IMR-90 (cell line): Measurements from ENCODE around the gene IDI2. TPM values are rescaled to one million over a fixed set of nuclear protein-coding genes. Genes with fewer than 3 reads are reported as not detected.

ENCODE experiments used
- ATAC-seq: fragments of 200-7000 bp; cut with Tn5 transposase; 2 replicates; pipeline ENCODE4 v1.9.1; 2020; ENCODE audit warnings: low read depth, mild to moderate bottlenecking, moderate library complexity
- BruUV-seq: library from RNA; stranded (reverse); fragments of 400-500 nt; replicated peaks from 2 replicates; lab custom pipeline; 2021; lab: Mats Ljungman, UMichigan
- CTCF ChIA-PET: fragments of 300-600 bp; formaldehyde crosslinking; extraction: SDS; loops from one replicate; lab custom pipeline; 2021; ENCODE audit warnings: antibody characterized with exemption; lab: Yijun Ruan, JAX
- POLR2A ChIA-PET: fragments of 300-600 bp; sonication (Branson Sonifier 250); formaldehyde crosslinking; loops from one replicate; lab custom pipeline; 2022; ENCODE audit warnings: antibody characterized with exemption; ENCODE audit not compliant: unreplicated experiment; lab: Charles Lee
- DNase-seq: peaks from one replicate; pipeline ENCODE4 v3.0.0; 2013
- H2AFZ ChIP-seq: replicated peaks from 2 replicates; pipeline ENCODE3; 2013; ENCODE audit warnings: low read length, mild to moderate bottlenecking; ENCODE audit not compliant: poor library complexity
- H2AK5ac ChIP-seq: 2 replicates; pipeline ENCODE4 v1.6.1; 2013; ENCODE audit warnings: low read depth, low read length, inconsistent platforms
- H2AK9ac ChIP-seq: replicated peaks from 2 replicates; pipeline ENCODE3; 2013; ENCODE audit warnings: mild to moderate bottlenecking, low read depth, low read length, moderate library complexity; ENCODE audit not compliant: poor library complexity
- H2BK120ac ChIP-seq: 2 replicates; pipeline ENCODE4 v1.6.1; 2013; ENCODE audit warnings: low read depth, low read length, inconsistent platforms
- H2BK15ac ChIP-seq: 3 replicates; pipeline ENCODE4 v1.6.1; 2013; ENCODE audit warnings: low read depth, low read length, inconsistent platforms
- H2BK20ac ChIP-seq: 2 replicates; pipeline ENCODE4 v1.6.1; 2013; ENCODE audit warnings: low read depth, mild to moderate bottlenecking, inconsistent platforms, low read length, moderate library complexity
- H2BK5ac ChIP-seq: 2 replicates; pipeline ENCODE4 v1.6.1; 2013; ENCODE audit warnings: mild to moderate bottlenecking, low read depth, low read length, inconsistent platforms; ENCODE audit not compliant: poor library complexity, severe bottlenecking
- H3K14ac ChIP-seq: replicated peaks from 2 replicates; pipeline ENCODE4 v1.6.1; 2013; ENCODE audit warnings: low read depth, low read length, inconsistent platforms
- H3K18ac ChIP-seq: 2 replicates; pipeline ENCODE4 v1.6.1; 2013; ENCODE audit warnings: low read depth, low read length, control low read depth
- H3K23ac ChIP-seq: 2 replicates; pipeline ENCODE4 v1.6.1; 2013; ENCODE audit warnings: low read depth, low read length, inconsistent platforms
- H3K27ac ChIP-seq: 2 replicates; pipeline ENCODE4 v1.5.1; 2013; ENCODE audit warnings: mild to moderate bottlenecking, control low read depth, low read length; ENCODE audit not compliant: insufficient read depth
- H3K27me3 ChIP-seq: 2 replicates; pipeline ENCODE4 v1.6.1; 2013; ENCODE audit warnings: low read length; ENCODE audit not compliant: control insufficient read depth, insufficient read depth
- H3K36me3 ChIP-seq: 2 replicates; pipeline ENCODE4 v1.6.1; 2013; ENCODE audit warnings: low read length, mixed read lengths; ENCODE audit not compliant: control insufficient read depth, insufficient read depth
- H3K4ac ChIP-seq: 2 replicates; pipeline ENCODE4 v1.6.1; 2013; ENCODE audit warnings: low read depth, low read length, inconsistent platforms
- H3K4me1 ChIP-seq: 2 replicates; pipeline ENCODE4 v1.6.1; 2013; ENCODE audit warnings: low read length, mixed read lengths; ENCODE audit not compliant: control insufficient read depth, insufficient read depth
- H3K4me2 ChIP-seq: 2 replicates; pipeline ENCODE4 v1.6.1; 2013; ENCODE audit warnings: low read depth, mild to moderate bottlenecking, control low read depth, low read length, moderate library complexity
- H3K4me3 ChIP-seq: 2 replicates; pipeline ENCODE4 v1.5.1; 2013; ENCODE audit warnings: low read depth, mild to moderate bottlenecking, control low read depth, low read length, moderate library complexity; ENCODE audit not compliant: insufficient read depth
- H3K56ac ChIP-seq: 2 replicates; pipeline ENCODE4 v1.6.1; 2013; ENCODE audit warnings: low read length, inconsistent platforms; ENCODE audit not compliant: insufficient read depth; ENCODE audit errors: extremely low read depth
- H3K79me1 ChIP-seq, 2 experiments: 2 replicates each; pipeline ENCODE4 v1.6.1; 2013; ENCODE audit warnings: low read length in 2 of 2, inconsistent platforms in 1 of 2, low read depth in 1 of 2
- H3K9ac ChIP-seq: 2 replicates; pipeline ENCODE4 v1.6.1; 2013; ENCODE audit warnings: low read depth, low read length, control low read depth
- H3K9me1 ChIP-seq: 2 replicates; pipeline ENCODE4 v1.6.1; 2013; ENCODE audit warnings: low read length, inconsistent platforms; ENCODE audit not compliant: insufficient read depth
- H3K9me3 ChIP-seq: 2 replicates; pipeline ENCODE4 v1.6.1; 2013; ENCODE audit warnings: low read length; ENCODE audit not compliant: control insufficient read depth, insufficient read depth
- H4K20me1 ChIP-seq: 2 replicates; pipeline ENCODE4 v1.6.1; 2013; ENCODE audit warnings: low read length, inconsistent platforms; ENCODE audit not compliant: insufficient read depth
- H4K5ac ChIP-seq: 2 replicates; pipeline ENCODE4 v1.6.1; 2013; ENCODE audit warnings: mild to moderate bottlenecking, low read depth, low read length, control low read depth
- H4K8ac ChIP-seq, 2 experiments: 2 replicates each; pipeline ENCODE4 v1.6.1; 2013; ENCODE audit warnings: low read depth in 2 of 2, low read length in 2 of 2, control low read depth in 1 of 2, inconsistent platforms in 1 of 2
- H4K91ac ChIP-seq: 2 replicates; pipeline ENCODE4 v1.6.1; 2013; ENCODE audit warnings: low read depth, low read length, inconsistent platforms; ENCODE audit not compliant: insufficient read depth
- BHLHE40 ChIP-seq: fragments of 150-350 bp; IDR thresholded peaks from 2 replicates; pipeline ENCODE4 v1.6.1; 2016; ENCODE audit warnings: mild to moderate bottlenecking, low read depth, low read length
- CEBPB ChIP-seq: IDR thresholded peaks from 2 replicates; pipeline ENCODE4 v1.6.1; 2012; ENCODE audit warnings: low read depth, low read length, improper control_type of control experiment
- CHD1 ChIP-seq: IDR thresholded peaks from 2 replicates; pipeline ENCODE4 v1.6.1; 2012; ENCODE audit warnings: low read depth, low read length, improper control_type of control experiment
- CTCF ChIP-seq: conservative IDR thresholded peaks from 2 replicates; pipeline ENCODE4 v1.5.1; 2012; ENCODE audit warnings: mild to moderate bottlenecking, low read depth, low read length, improper control_type of control experiment
- ELK1 ChIP-seq: fragments of 150-350 bp; IDR thresholded peaks from 2 replicates; pipeline ENCODE4 v1.6.1; 2016; ENCODE audit warnings: low read depth, mild to moderate bottlenecking, low read length, moderate library complexity, borderline replicate concordance
- FOS ChIP-seq: fragments of 150-350 bp; IDR thresholded peaks from 2 replicates; pipeline ENCODE4 v1.6.1; 2016; ENCODE audit warnings: low read depth, low read length
- MAFK ChIP-seq: IDR thresholded peaks from 2 replicates; pipeline ENCODE4 v1.6.1; 2012; ENCODE audit warnings: low read depth, low read length, improper control_type of control experiment
- MAZ ChIP-seq: IDR thresholded peaks from 2 replicates; pipeline ENCODE4 v1.6.1; 2012; ENCODE audit warnings: low read depth, mild to moderate bottlenecking, low read length, improper control_type of control experiment, moderate library complexity, borderline replicate concordance
- MXI1 ChIP-seq: IDR thresholded peaks from 2 replicates; pipeline ENCODE4 v1.6.1; 2012; ENCODE audit warnings: low read depth, mild to moderate bottlenecking, low read length, moderate library complexity, borderline replicate concordance
- NFE2L2 ChIP-seq: fragments of 150-350 bp; IDR thresholded peaks from 2 replicates; pipeline ENCODE4 v1.6.1; 2016; ENCODE audit warnings: low read depth, mild to moderate bottlenecking, low read length
- POLR2A ChIP-seq: IDR thresholded peaks from 2 replicates; pipeline ENCODE4 v1.6.1; 2012; ENCODE audit warnings: mild to moderate bottlenecking, low read depth, low read length
- RAD21 ChIP-seq: IDR thresholded peaks from 2 replicates; pipeline ENCODE4 v1.6.1; 2012; ENCODE audit warnings: low read length, improper control_type of control experiment
- RCOR1 ChIP-seq: IDR thresholded peaks from 2 replicates; pipeline ENCODE4 v1.6.1; 2012; ENCODE audit warnings: mild to moderate bottlenecking, low read length, improper control_type of control experiment; ENCODE audit not compliant: insufficient replicate concordance
- RFX5 ChIP-seq: IDR thresholded peaks from 2 replicates; pipeline ENCODE4 v1.8.0; 2012; ENCODE audit warnings: low read depth, mild to moderate bottlenecking, low read length, moderate library complexity
- SMC3 ChIP-seq: fragments of 150-350 bp; IDR thresholded peaks from 2 replicates; pipeline ENCODE4 v1.6.1; 2016; ENCODE audit warnings: low read depth, mild to moderate bottlenecking, antibody characterized with exemption, low read length, moderate library complexity
- whole genome bisulfite sequencing, 2 experiments: methylation state at CpG; one replicate each; pipeline versions ENCODE4 v1.1.5 to v1.1.7; 2013; ENCODE audit warnings: missing lambda C conversion rate in 2 of 2; ENCODE audit not compliant: insufficient read length in 1 of 2; ENCODE audit errors: extremely low coverage in 2 of 2; 5-methylcytosine and 5-hydroxymethylcytosine counted together
- dilution Hi-C: fragments of 300-500 bp; cut with HindIII; formaldehyde crosslinking; loops from one replicate; pipeline ENCODE4 v1.14.3; 2018; ENCODE audit warnings: low sequenced_read_pairs; ENCODE audit not compliant: unreplicated experiment
- in situ Hi-C: fragments of 300-500 bp; cut with MboI; formaldehyde crosslinking; loops from 3 replicates; pipeline ENCODE4 v1.14.3; 2019; ENCODE audit warnings: low sequenced_read_pairs, inconsistent platforms, mixed read lengths
- intact Hi-C: fragments of 100-400 bp; cut with micrococcal nuclease; formaldehyde crosslinking; loops from 2 replicates; pipeline ENCODE4 v1.10.0; 2022
- polyA plus RNA-seq, 3 experiments: library from polyadenylated mRNA; depleted of rRNA; stranded (reverse); fragments of >200 nt; gene quantifications; 2 replicates each; pipeline ENCODE4 v1.2.3, GENCODE V29; 2012; ENCODE audit warnings: low replicate concordance in 1 of 3
- total RNA-seq: library from RNA; depleted of rRNA; stranded (reverse); fragments of >200 nt; gene quantifications from 2 replicates; pipeline ENCODE4 v1.2.3, GENCODE V29; 2012

The IDI2 gene
- total and polyA plus RNA-seq, 2 of the 4 experiments (the other 2 are of a cell fraction): not detected

- Histone ChIP-seq H3K27me3 (no peaks in the 10 kb centered on the region), H2AK9ac (peak within 1 kb of the TSS; percentile 99), H3K79me1 (peaks cover 32 to 59% of the 10 kb centered on the region in 2 experiments), H4K20me1 (peaks cover 21% of the 10 kb centered on the region), H3K4me1 (peaks cover 2% of the 10 kb centered on the region), H2BK20ac (no peak within 1 kb of the TSS), H3K4ac (peak within 1 kb of the TSS; percentile 89), H3K56ac (peak within 1 kb of the TSS; percentile 26), H4K8ac (peak within 1 kb of the TSS; percentile 72 to 80), H3K27ac (peak within 1 kb of the TSS; percentile 98), H2AK5ac (peak within 1 kb of the TSS; percentile 71; the same call in 1 of the 2 replicates), H2BK5ac (peak within 1 kb of the TSS; percentile 97), H3K4me2 (peak within 1 kb of the TSS; percentile 95), H3K18ac (peak within 1 kb of the TSS; percentile 76; the same call in 1 of the 2 replicates), H4K5ac (peak within 1 kb of the TSS; percentile 77), H2BK15ac (no peak within 1 kb of the TSS), H3K9me1 (peaks cover 14% of the 10 kb centered on the region), H3K36me3 (peaks cover 4% of the 10 kb centered on the region), H3K4me3 (peak within 1 kb of the TSS; percentile 93), H4K91ac (peak within 1 kb of the TSS; percentile 81), H3K9me3 (no peaks in the 10 kb centered on the region), H2BK120ac (peak within 1 kb of the TSS; percentile 30; the same call in 1 of the 2 replicates), H3K14ac (peak within 1 kb of the TSS; percentile 77), H2AFZ (peak within 1 kb of the TSS; percentile 97), H3K23ac (peak within 1 kb of the TSS; percentile 20; the same call in 1 of the 2 replicates), H3K9ac (peak within 1 kb of the TSS; percentile 94)
- ATAC-seq (peak; percentile 88), DNase-seq (peak; percentile 90)
- ChIA-PET POLR2A (interaction anchor here (0.6 to 0.7 kb wide), 2 partner anchors 188 to 211 kb away, joined by 3 to 11 read pairs; no protein-coding TSS in a partner anchor), CTCF (no interaction called here)
- no TSS peak for BruUV-seq
- intact Hi-C loops: no loop called here
- in situ Hi-C loops: no loop called here
- WGBS, 2 experiments: 0% methylated on average over 50 of the region's 87 CpGs; no CpG with 5 or more reads in 1 of the 2 experiments
- dilution Hi-C loops: no loop called here
- TF ChIP-seq SMC3: no peak
- TF ChIP-seq ELK1: no peak
- TF ChIP-seq BHLHE40: peak; percentile 61; the same call in 1 of the 2 replicates
- no peak for TF ChIP-seq CTCF
- peak; percentile 91 for TF ChIP-seq MAZ
- TF ChIP-seq RAD21: no peak
- TF ChIP-seq POLR2A: peak; percentile 95
- no peak for TF ChIP-seq RCOR1
- no peak for TF ChIP-seq CEBPB
- peak; percentile 25; the same call in 1 of the 2 replicates for TF ChIP-seq MXI1
- TF ChIP-seq NFE2L2: no peak
- peak; percentile 87; the same call in 1 of the 2 replicates for TF ChIP-seq CHD1
- TF ChIP-seq MAFK: no peak
- TF ChIP-seq RFX5: no peak
- TF ChIP-seq FOS: peak; percentile 59
Observed at GRCh38 chr10:1056326-1057105, 30.9 kb upstream of the IDI2 start, which contains the start of gene WDR37. Gene WDR37, plus strand, starts transcription at chr10:1056385. Its CDS starts 15,771 bp downstream, at chr10:1072156.
